A673 (cell line): ENCODE results near the gene CDC37L1. TPM values are rescaled to one million over a fixed set of nuclear protein-coding genes. Genes with fewer than 3 reads are reported as not detected.

ENCODE experiments used
- BruUV-seq: library from RNA; stranded (reverse); fragments of 400-500 nt; replicated peaks from 2 replicates; lab custom pipeline; 2021; lab: Mats Ljungman, UMichigan
- CTCF ChIA-PET: fragments of 300-600 bp; sonication (Branson Sonifier 250); formaldehyde crosslinking; loops from one replicate; lab custom pipeline; 2022; ENCODE audit warnings: antibody characterized with exemption; lab: Charles Lee
- POLR2A ChIA-PET: fragments of 300-600 bp; sonication (Branson Sonifier 250); formaldehyde crosslinking; loops from one replicate; lab custom pipeline; 2022; ENCODE audit warnings: antibody characterized with exemption; ENCODE audit not compliant: low non-redundant PET; lab: Charles Lee
- DNase-seq: peaks from one replicate; pipeline ENCODE4 v3.0.0-alpha.2; 2015; ENCODE audit warnings: low spot score
- H3K27ac ChIP-seq: fragments of 200-600 bp; sonication (generic); 2 replicates; pipeline ENCODE4 v1.5.1; 2016; ENCODE audit warnings: mixed run types, low read depth, mild to moderate bottlenecking, mixed read lengths, antibody characterized with exemption, low read length; ENCODE audit not compliant: poor library complexity, severe bottlenecking
- H3K27me3 ChIP-seq: fragments of 200-600 bp; sonication (generic); replicated peaks from 2 replicates; pipeline ENCODE4 v1.6.1; 2017; ENCODE audit warnings: mixed run types, low read depth, mild to moderate bottlenecking, mixed read lengths, antibody characterized with exemption, low read length; ENCODE audit not compliant: insufficient read depth, poor library complexity
- H3K36me3 ChIP-seq: fragments of 200-600 bp; sonication (generic); 2 replicates; pipeline ENCODE4 v1.6.1; 2016; ENCODE audit warnings: mixed run types, mild to moderate bottlenecking, mixed read lengths, antibody characterized with exemption, low read length; ENCODE audit not compliant: insufficient read depth, poor library complexity, severe bottlenecking
- H3K4me1 ChIP-seq: fragments of 200-600 bp; sonication (generic); 2 replicates; pipeline ENCODE4 v1.6.1; 2017; ENCODE audit warnings: mixed run types, mild to moderate bottlenecking, mixed read lengths, antibody characterized with exemption, low read length; ENCODE audit not compliant: insufficient read depth, poor library complexity, severe bottlenecking
- H3K4me3 ChIP-seq: fragments of 200-600 bp; sonication (generic); 2 replicates; pipeline ENCODE4 v1.5.1; 2016; ENCODE audit warnings: low read depth, mixed run types, mild to moderate bottlenecking, mixed read lengths, low read length; ENCODE audit not compliant: poor library complexity, severe bottlenecking
- H3K9me3 ChIP-seq: fragments of 200-600 bp; sonication (generic); 2 replicates; pipeline ENCODE4 v1.6.1; 2016; ENCODE audit warnings: mixed run types, low read depth, mild to moderate bottlenecking, mixed read lengths, antibody characterized with exemption, low read length; ENCODE audit not compliant: poor library complexity, severe bottlenecking
- CTCF ChIP-seq: fragments of 300-800, 200-600 bp; sonication (generic); conservative IDR thresholded peaks from 2 replicates; pipeline ENCODE4 v1.5.1; 2017; ENCODE audit warnings: low read depth, mild to moderate bottlenecking, antibody characterized with exemption, low read length, moderate library complexity, mixed read lengths
- EZH2 ChIP-seq: fragments of 200-600 bp; sonication (generic); IDR thresholded peaks from 2 replicates; pipeline ENCODE4 v1.6.1; 2017; ENCODE audit warnings: borderline replicate concordance, low read depth, mild to moderate bottlenecking, mixed read lengths, antibody characterized with exemption, low read length; ENCODE audit not compliant: poor library complexity, severe bottlenecking
- intact Hi-C: fragments of 100-400 bp; cut with micrococcal nuclease; formaldehyde crosslinking; loops from one replicate; pipeline ENCODE4 v1.10.0; 2022; ENCODE audit not compliant: unreplicated experiment
- total RNA-seq: library from RNA; stranded (reverse); gene quantifications from 2 replicates; pipeline ENCODE4 v1.2.3, GENCODE V29; 2021

The CDC37L1 gene
- total RNA-seq, 1 experiment from 2014 or later = 28.7 TPM

- intact Hi-C loops = no loop called here
- Histone ChIP-seq H3K4me1 (peaks cover 6% of the 10 kb centered on the region), H3K4me3 (no peak overlapping the region), H3K9me3 (no peaks in the 10 kb centered on the region), H3K27me3 (no peaks in the 10 kb centered on the region), H3K36me3 (peaks cover 69% of the 10 kb centered on the region), H3K27ac (no peak overlapping the region)
- ChIA-PET POLR2A (no interaction called here), CTCF (no interaction called here)
- BruUV-seq = no TSS peak
- TF ChIP-seq CTCF (no peak), EZH2 (no peak)
- no peak for DNase-seq
Measured at GRCh38 chr9:4716163-4716562, 36.8 kb downstream of the CDC37L1 start.

GRCh38 chr9:4717815-4718214 is 38.4 kb downstream of the CDC37L1 start:
- no TSS peak for BruUV-seq
- Histone ChIP-seq H3K4me1 (peaks cover 6% of the 10 kb centered on the region), H3K27me3 (no peaks in the 10 kb centered on the region), H3K27ac (no peak overlapping the region), H3K36me3 (peaks cover 65% of the 10 kb centered on the region), H3K4me3 (no peak overlapping the region), H3K9me3 (no peaks in the 10 kb centered on the region)
- no peak for DNase-seq
- CTCF ChIA-PET = no interaction called here
- no peak for TF ChIP-seq EZH2
- no peak for TF ChIP-seq CTCF
- POLR2A ChIA-PET = interaction anchor here (0.7 kb wide), 1 partner anchor 909 kb away, joined by 3 read pairs; no protein-coding TSS in a partner anchor
- intact Hi-C loops = no loop called here

- TF ChIP-seq EZH2 = no peak
- TF ChIP-seq CTCF = no peak
- peaks cover 64% of the 10 kb centered on the region for H3K36me3 ChIP-seq
- DNase-seq = no peak
- no TSS peak for BruUV-seq
- peaks cover 6% of the 10 kb centered on the region for H3K4me1 ChIP-seq
- H3K4me3 ChIP-seq = no peak overlapping the region
- H3K27me3 ChIP-seq = no peaks in the 10 kb centered on the region
- intact Hi-C loops = no loop called here
- H3K9me3 ChIP-seq = no peaks in the 10 kb centered on the region
- CTCF ChIA-PET = no interaction called here
- H3K27ac ChIP-seq = no peak overlapping the region
- POLR2A ChIA-PET = no interaction called here
Measured at GRCh38 chr9:4718911-4719310, 39.5 kb downstream of the CDC37L1 start.
